ENCODE results near the gene IGSF11. TPM values are rescaled to one million over a fixed set of nuclear protein-coding genes. Genes with fewer than 3 reads are reported as not detected.

IGSF11 gene
- total RNA-seq, 1 donor from 2014 or later, result not detected

- H3K27ac Mint-ChIP-seq (ENCODE audit: unreplicated experiment), result no peak overlapping the region
- H3K27me3 Mint-ChIP-seq (ENCODE audit: unreplicated experiment), result peaks cover 6% of the 10 kb centered on the region
- no peak overlapping the region for H3K4me3 Mint-ChIP-seq (ENCODE audit: unreplicated experiment)
- H3K9me3 Mint-ChIP-seq (ENCODE audit: unreplicated experiment), result no peaks in the 10 kb centered on the region
- H3K36me3 Mint-ChIP-seq (ENCODE audit: unreplicated experiment), result no peaks in the 10 kb centered on the region
- no peaks in the 10 kb centered on the region for H3K4me1 Mint-ChIP-seq (ENCODE audit: unreplicated experiment)
- no peak for TF ChIP-seq CTCF (IDR thresholded peaks at IDR 0.05)
- DNase-seq (ENCODE audit: extremely low spot score, unreplicated experiment), result no peak
Observed at GRCh38 chr3:118949113-118949760, 85.4 kb downstream of the IGSF11 start.

- no peak for TF ChIP-seq CTCF (IDR thresholded peaks at IDR 0.05)
- no peak overlapping the region for H3K4me3 Mint-ChIP-seq (ENCODE audit: unreplicated experiment)
- H3K9me3 Mint-ChIP-seq (ENCODE audit: unreplicated experiment), result no peaks in the 10 kb centered on the region
- DNase-seq (ENCODE audit: extremely low spot score, unreplicated experiment), result no peak
- no peaks in the 10 kb centered on the region for H3K36me3 Mint-ChIP-seq (ENCODE audit: unreplicated experiment)
- H3K4me1 Mint-ChIP-seq (ENCODE audit: unreplicated experiment), result no peaks in the 10 kb centered on the region
- H3K27me3 Mint-ChIP-seq (ENCODE audit: unreplicated experiment), result peaks cover 6% of the 10 kb centered on the region
- no peak overlapping the region for H3K27ac Mint-ChIP-seq (ENCODE audit: unreplicated experiment)
Observed at GRCh38 chr3:118948146-118948545, 86.5 kb downstream of the IGSF11 start.

GRCh38 chr3:118946449-118946848, 88.2 kb downstream of the IGSF11 start:
- no peak overlapping the region for H3K4me3 Mint-ChIP-seq (ENCODE audit: unreplicated experiment)
- H3K9me3 Mint-ChIP-seq (ENCODE audit: unreplicated experiment), result no peaks in the 10 kb centered on the region
- TF ChIP-seq CTCF (IDR thresholded peaks at IDR 0.05), result no peak
- no peak overlapping the region for H3K27ac Mint-ChIP-seq (ENCODE audit: unreplicated experiment)
- H3K4me1 Mint-ChIP-seq (ENCODE audit: unreplicated experiment), result no peaks in the 10 kb centered on the region
- no peak for DNase-seq (ENCODE audit: extremely low spot score, unreplicated experiment)
- H3K27me3 Mint-ChIP-seq (ENCODE audit: unreplicated experiment), result peaks cover 8% of the 10 kb centered on the region
- no peaks in the 10 kb centered on the region for H3K36me3 Mint-ChIP-seq (ENCODE audit: unreplicated experiment)

GRCh38 chr3:118945834-118946233, 88.8 kb downstream of the IGSF11 start:
- no peak for TF ChIP-seq CTCF (IDR thresholded peaks at IDR 0.05)
- no peak overlapping the region for H3K27ac Mint-ChIP-seq (ENCODE audit: unreplicated experiment)
- no peaks in the 10 kb centered on the region for H3K4me1 Mint-ChIP-seq (ENCODE audit: unreplicated experiment)
- peaks cover 8% of the 10 kb centered on the region for H3K27me3 Mint-ChIP-seq (ENCODE audit: unreplicated experiment)
- H3K4me3 Mint-ChIP-seq (ENCODE audit: unreplicated experiment), result no peak overlapping the region
- H3K36me3 Mint-ChIP-seq (ENCODE audit: unreplicated experiment), result no peaks in the 10 kb centered on the region
- no peak for DNase-seq (ENCODE audit: extremely low spot score, unreplicated experiment)
- H3K9me3 Mint-ChIP-seq (ENCODE audit: unreplicated experiment), result no peaks in the 10 kb centered on the region

DNA sequence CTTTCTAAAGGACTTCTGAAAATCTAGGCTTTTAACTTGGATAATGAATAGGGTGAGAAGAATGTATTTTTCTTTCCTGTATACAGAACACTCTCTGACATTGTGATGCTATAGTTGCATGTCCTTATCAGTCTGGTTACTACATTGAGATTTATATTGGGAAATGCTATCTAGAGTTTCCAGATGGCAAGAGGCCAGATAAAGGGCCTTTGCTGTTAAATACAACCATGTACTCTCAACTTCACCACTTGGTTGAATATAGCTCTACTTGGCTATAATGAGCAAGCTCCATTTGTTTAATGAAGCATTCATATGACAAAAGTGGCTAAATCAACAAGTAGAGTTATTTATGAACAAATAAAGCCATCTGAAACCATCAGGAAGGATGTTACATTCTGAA, 91.0 kb downstream of the IGSF11 start:
- peaks cover 4% of the 10 kb centered on the region for H3K9me3 Mint-ChIP-seq (ENCODE audit: unreplicated experiment)
- no peak for TF ChIP-seq CTCF (IDR thresholded peaks at IDR 0.05)
- DNase-seq (ENCODE audit: extremely low spot score, unreplicated experiment), result no peak
- no peak overlapping the region for H3K27ac Mint-ChIP-seq (ENCODE audit: unreplicated experiment)
- no peaks in the 10 kb centered on the region for H3K36me3 Mint-ChIP-seq (ENCODE audit: unreplicated experiment)
- no peak overlapping the region for H3K4me3 Mint-ChIP-seq (ENCODE audit: unreplicated experiment)
- H3K27me3 Mint-ChIP-seq (ENCODE audit: unreplicated experiment), result peaks cover 8% of the 10 kb centered on the region
- no peaks in the 10 kb centered on the region for H3K4me1 Mint-ChIP-seq (ENCODE audit: unreplicated experiment)

All from osteocyte (in vitro differentiated cells).